Epithelial cell of esophagus (primary cell): ENCODE measurements around the gene FHL2.

Experiments
- DNase-seq: peaks from one replicate; pipeline ENCODE4 v3.0.0; 2010; ENCODE audit warnings: low read depth
- H3K4me3 ChIP-seq: 2 replicates; pipeline ENCODE4 v1.5.1; 2011; ENCODE audit warnings: mild to moderate bottlenecking, low read length, control low read depth
- CTCF ChIP-seq: IDR thresholded peaks from 2 replicates; pipeline ENCODE4 v1.5.1; 2011; ENCODE audit warnings: low read depth, mild to moderate bottlenecking, low read length, control low read depth, inconsistent platforms; ENCODE audit not compliant: insufficient read depth; ENCODE audit errors: missing control alignments

FHL2 gene

GRCh38 chr2:105397953-105398335 is 907 bp downstream of the FHL2 start:
- DNase-seq = no peak
- TF ChIP-seq CTCF = no peak
- H3K4me3 ChIP-seq = peak overlapping the region; percentile 95

- peak; percentile 49 for DNase-seq
- H3K4me3 ChIP-seq = peak overlapping the region; percentile 95
- TF ChIP-seq CTCF = no peak
Measured at GRCh38 chr2:105397025-105397722, 1.7 kb downstream of the FHL2 start.

GRCh38 chr2:105396254-105397024 is 2.4 kb downstream of the FHL2 start:
- peak overlapping the region; percentile 95 for H3K4me3 ChIP-seq
- TF ChIP-seq CTCF = no peak
- peak; percentile 100 for DNase-seq

GRCh38 chr2:105395691-105396090 is 3.2 kb downstream of the FHL2 start:
- no peak for DNase-seq
- TF ChIP-seq CTCF = no peak
- H3K4me3 ChIP-seq = no peak overlapping the region

- no peak for TF ChIP-seq CTCF
- no peak overlapping the region for H3K4me3 ChIP-seq
Measured at GRCh38 chr2:105394951-105395611, 3.8 kb downstream of the FHL2 start.

GRCh38 chr2:105393373-105394055 is 5.3 kb downstream of the FHL2 start:
- H3K4me3 ChIP-seq = no peak overlapping the region
- DNase-seq = no peak
- no peak for TF ChIP-seq CTCF

More at GRCh38 chr2:105394951-105395611, 3.8 kb downstream of the FHL2 start:
- DNase-seq = no peak
